ENCODE measurements around the gene VWA7.

VWA7 gene

DNA sequence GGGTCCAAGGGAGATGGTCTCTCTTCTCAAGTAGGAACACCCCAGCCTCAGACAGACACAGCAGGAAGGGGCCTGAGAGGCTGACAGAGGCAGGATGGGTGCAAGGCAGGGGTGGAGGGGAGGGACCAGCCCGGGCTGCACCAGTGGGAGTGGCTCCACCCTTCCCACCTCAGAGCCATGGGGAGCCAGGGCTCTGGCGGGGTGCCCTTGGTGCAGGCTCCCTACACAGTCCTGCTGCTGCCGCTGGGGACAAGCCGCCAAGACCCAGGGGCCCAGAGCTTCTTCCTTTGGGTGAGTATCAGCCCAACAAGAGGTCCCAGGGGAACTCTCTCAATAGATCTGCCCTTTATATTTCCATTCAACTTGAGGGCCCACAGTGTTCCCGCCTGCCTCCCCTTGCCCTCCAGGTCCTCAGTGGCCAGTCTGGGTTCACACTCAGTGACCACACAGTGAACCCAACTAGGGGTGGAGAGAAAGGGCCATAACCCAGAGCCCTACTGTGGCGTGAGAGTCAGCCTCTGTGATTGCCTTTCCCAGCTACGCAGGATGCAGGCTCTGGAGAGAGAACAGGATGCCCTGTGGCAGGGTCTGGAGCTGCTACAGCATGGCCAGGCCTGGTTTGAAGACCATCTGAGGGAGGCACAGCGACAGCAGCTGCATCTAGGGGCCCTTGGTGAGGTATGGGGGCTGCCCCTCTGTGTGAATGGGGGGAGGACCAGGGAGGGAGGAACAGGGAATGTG is 14.1 kb downstream of the VWA7 start:
- DNase-seq (ENCODE audit: low read depth), result no peak
- TF ChIP-seq CTCF (IDR thresholded peaks at IDR 0.05; ENCODE audit: low read depth, low read length) (no peak), MYC (IDR thresholded peaks at IDR 0.05; ENCODE audit: low read depth, low read length) (no peak), MAX (IDR thresholded peaks at IDR 0.05; ENCODE audit: low read depth, low read length) (no peak), POLR2A (IDR thresholded peaks at IDR 0.05; ENCODE audit: extremely low read depth, insufficient read length) (no peak)
- H3K4me3 ChIP-seq (ENCODE audit: low read depth, low read length), result no peak overlapping the region

GRCh38 chr6:31762356-31762755 is 14.8 kb downstream of the VWA7 start, which contains the start of gene SAPCD1:
SAPCD1 (plus strand) TSS chr6:31762656; CDS start chr6:31763055, 399 bp downstream.
- DNase-seq (ENCODE audit: low read depth), result no peak
- H3K4me3 ChIP-seq (ENCODE audit: low read depth, low read length), result no peak within 1 kb of the TSS
- TF ChIP-seq POLR2A (IDR thresholded peaks at IDR 0.05; ENCODE audit: extremely low read depth, insufficient read length) (no peak), CTCF (IDR thresholded peaks at IDR 0.05; ENCODE audit: low read depth, low read length) (no peak)

DNA sequence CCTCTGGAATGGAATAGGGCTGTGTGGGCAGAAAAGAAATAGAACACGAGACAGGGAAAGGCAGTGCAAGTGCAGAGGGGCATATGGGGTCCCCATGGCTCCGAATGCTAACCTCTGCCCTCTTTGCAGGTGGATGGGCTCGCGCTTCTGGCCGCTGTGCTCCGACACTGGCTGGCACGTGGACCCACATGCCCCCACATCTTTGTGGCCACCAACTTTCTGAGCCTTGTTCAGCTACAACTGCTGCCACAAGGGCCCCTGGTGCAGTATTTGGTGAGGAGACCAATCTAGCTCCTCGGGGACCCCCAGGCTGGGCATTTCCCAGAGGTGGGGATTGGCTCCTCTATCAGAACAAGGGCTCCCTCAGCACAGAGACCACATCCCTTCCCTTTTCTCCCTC is 15.8 kb downstream of the VWA7 start:
- DNase-seq (ENCODE audit: low read depth), result no peak
- no peak for TF ChIP-seq MAX (IDR thresholded peaks at IDR 0.05; ENCODE audit: low read depth, low read length)
- no peak for TF ChIP-seq MYC (IDR thresholded peaks at IDR 0.05; ENCODE audit: low read depth, low read length)
- no peak for TF ChIP-seq POLR2A (IDR thresholded peaks at IDR 0.05; ENCODE audit: extremely low read depth, insufficient read length)
- TF ChIP-seq CTCF (IDR thresholded peaks at IDR 0.05; ENCODE audit: low read depth, low read length), result no peak
- no peak overlapping the region for H3K4me3 ChIP-seq (ENCODE audit: low read depth, low read length)

DNA sequence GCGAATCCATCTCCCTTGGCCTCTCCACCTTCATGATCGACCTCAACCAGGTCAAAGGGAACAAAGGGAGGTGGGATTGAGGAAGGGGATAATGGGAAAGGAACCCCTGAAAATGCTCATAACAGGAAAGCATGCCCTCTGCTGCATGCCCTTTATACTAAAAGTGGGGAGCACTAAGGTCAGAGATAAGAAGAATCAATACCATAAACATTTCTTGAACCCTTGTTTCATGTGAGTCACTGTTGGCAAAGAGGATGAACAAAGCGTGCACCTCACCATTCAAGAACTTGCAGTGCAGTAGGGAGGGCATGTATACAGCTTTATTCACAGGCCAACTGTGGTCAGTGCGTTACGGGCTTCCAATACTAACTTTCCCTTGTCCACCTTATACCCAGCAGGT is 16.3 kb downstream of the VWA7 start:
- no peak for DNase-seq (ENCODE audit: low read depth)
- TF ChIP-seq MYC (IDR thresholded peaks at IDR 0.05; ENCODE audit: low read depth, low read length), result no peak
- TF ChIP-seq CTCF (IDR thresholded peaks at IDR 0.05; ENCODE audit: low read depth, low read length), result no peak
- TF ChIP-seq MAX (IDR thresholded peaks at IDR 0.05; ENCODE audit: low read depth, low read length), result no peak
- TF ChIP-seq POLR2A (IDR thresholded peaks at IDR 0.05; ENCODE audit: extremely low read depth, insufficient read length), result peak; percentile 6
- H3K4me3 ChIP-seq (ENCODE audit: low read depth, low read length), result no peak overlapping the region

DNA sequence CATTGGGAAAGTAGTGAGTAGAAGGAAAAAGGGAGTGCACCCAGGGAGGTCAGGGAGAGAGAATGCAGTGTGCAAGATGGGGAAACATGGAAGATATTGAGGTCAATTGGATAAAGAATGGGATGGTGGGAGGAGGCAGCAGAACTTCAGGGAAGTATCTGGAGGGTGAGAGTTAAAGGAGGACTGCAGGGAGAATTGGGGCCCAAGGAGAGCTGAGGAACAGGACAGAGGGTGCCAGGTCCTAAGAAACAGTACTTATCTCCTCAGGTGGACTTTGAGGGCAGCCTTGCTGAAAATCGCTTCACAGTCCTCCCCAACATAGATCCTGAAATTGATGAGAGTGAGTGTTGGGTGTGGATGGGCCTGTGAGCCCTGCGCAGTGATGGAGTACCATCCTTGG is 18.8 kb downstream of the VWA7 start:
- no peak overlapping the region for H3K4me3 ChIP-seq (ENCODE audit: low read depth, low read length)
- DNase-seq (ENCODE audit: low read depth), result no peak
- no peak for TF ChIP-seq CTCF (IDR thresholded peaks at IDR 0.05; ENCODE audit: low read depth, low read length)
- TF ChIP-seq POLR2A (IDR thresholded peaks at IDR 0.05; ENCODE audit: extremely low read depth, insufficient read length), result no peak
- no peak for TF ChIP-seq MYC (IDR thresholded peaks at IDR 0.05; ENCODE audit: low read depth, low read length)
- no peak for TF ChIP-seq MAX (IDR thresholded peaks at IDR 0.05; ENCODE audit: low read depth, low read length)
